ENCODE measurements around the gene VWF.

DNA sequence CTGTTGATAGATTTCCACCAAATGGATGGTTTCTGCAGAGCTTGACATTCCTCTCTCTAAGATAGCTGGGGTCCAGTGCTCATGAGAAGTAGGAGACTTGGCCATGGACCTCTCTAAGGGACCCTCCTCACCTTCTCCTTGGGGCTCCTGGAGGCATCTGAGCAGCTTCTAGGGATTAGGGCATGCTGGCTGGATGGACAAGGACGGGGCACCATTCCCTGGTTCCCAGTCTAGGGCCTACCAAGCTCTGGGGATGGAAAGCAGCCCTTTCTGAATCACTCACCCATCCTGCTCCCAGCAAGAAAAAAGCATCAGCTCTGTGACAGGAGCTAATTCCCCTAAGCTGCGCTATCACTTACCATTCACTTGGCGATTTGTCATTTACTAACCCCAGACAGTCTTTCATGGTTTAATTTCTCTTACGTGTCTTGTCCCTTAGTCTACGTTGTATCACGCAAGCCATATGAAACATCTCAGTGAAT is 39.5 kb downstream of the VWF start:
- TF ChIP-seq CTCF (conservative IDR thresholded peaks at IDR 0.05) = no peak
- no peak for TF ChIP-seq EZH2 (IDR thresholded peaks at IDR 0.05; ENCODE audit: low read depth)

Data from PC-9 (cell line).